ENCODE results near the gene AMELY.

- TF ChIP-seq YY1 (IDR thresholded peaks at IDR 0.05; ENCODE audit: insufficient read depth, insufficient read length) = no peak
- no peak for TF ChIP-seq ZNF274 (IDR thresholded peaks at IDR 0.05; ENCODE audit: low read depth, low read length)
Observed at GRCh38 chrY:6947695-6948094, 36.1 kb upstream of the AMELY start.

All from NT2/D1 (cell line).